ENCODE data around the gene GNB2. TPM values are rescaled to one million over a fixed set of nuclear protein-coding genes. Genes with fewer than 3 reads are reported as not detected.
A peak's percentile ranks its signal among the peaks of the same experiment; 100 is the strongest.

Gene GNB2
- total and polyA plus RNA-seq, 2 of the 13 experiments (the other 11 are each of a cell fraction or from before 2014, with no cell fraction given): 48.3 to 67.1 TPM

DNA sequence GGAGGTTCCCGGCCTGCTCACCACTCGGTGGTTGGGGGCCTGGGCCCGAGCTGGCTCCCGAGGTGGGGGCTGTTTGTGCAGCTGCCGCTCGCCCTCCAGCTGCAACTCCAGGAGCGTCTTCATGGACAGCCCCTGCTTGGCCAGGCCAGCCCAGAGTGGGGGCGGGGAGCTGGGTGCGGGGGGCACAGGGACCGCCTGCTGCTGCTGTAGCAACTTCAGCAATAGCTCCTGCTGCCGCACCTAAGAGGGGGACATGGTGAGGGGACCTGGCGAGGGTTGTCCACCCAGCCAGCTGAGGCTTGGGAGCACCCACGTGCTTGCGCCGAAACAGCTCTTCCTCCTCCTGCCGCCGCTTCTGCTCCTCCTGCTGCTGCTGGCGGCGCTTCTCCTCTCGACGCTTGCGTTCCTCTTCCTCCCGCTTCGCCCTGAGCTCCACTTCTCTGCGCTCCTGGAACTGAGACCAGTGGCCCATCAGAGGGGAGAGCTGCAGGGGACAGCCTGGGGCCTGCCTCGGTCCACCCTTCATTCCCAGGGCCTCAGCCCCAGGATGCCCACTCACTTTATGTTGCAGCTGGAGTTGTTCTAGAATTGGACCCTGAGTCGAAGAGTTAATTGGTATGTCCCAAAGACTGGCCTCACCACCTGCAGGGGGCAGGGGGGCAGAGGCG is 9.6 kb downstream of the GNB2 start:
- in situ Hi-C loops (cut with HindIII; ENCODE audit: extremely low pct_ligation_motif_present, low pct_unique_long_range_greater_than_20kb): no loop called here
- ChIA-PET CTCF (ENCODE audit: low intra/inter-chr PET ratio, low total read pairs) (no interaction called here), POLR2A (interaction anchor here (0.7 to 1.9 kb wide), 4 partner anchors 41 to 97 kb away, joined by 3 to 6 read pairs (median 4); partner anchors contain the start of genes FBXO24, LRCH4 and MOSPD3)
- Histone ChIP-seq H3K9ac (ENCODE audit: insufficient read depth, low read depth, low read length) (no peak overlapping the region), H4K20me1 (ENCODE audit: insufficient read depth, low read length) (peaks cover 4% of the 10 kb centered on the region; the same call in 1 of the 2 replicates), H3K4me3 (replicated peaks in 1 of 3; ENCODE audit: insufficient read depth in 1 of 3, low read depth in 2 of 3, low read length in 3 of 3) (no peak overlapping the region), H3K4me2 (ENCODE audit: low read depth, low read length) (no peak overlapping the region), H3K27ac (ENCODE audit: extremely low read length, insufficient read depth, low read length) (no peak overlapping the region), H3K79me2 (ENCODE audit: insufficient read depth, low read length) (no peaks in the 10 kb centered on the region), H3K27me3 (ENCODE audit: control insufficient read depth in 1 of 2, insufficient read depth in 2 of 2, low read length in 2 of 2) (no peaks in the 10 kb centered on the region), H3K36me3 (replicated peaks in 1 of 2; ENCODE audit: control insufficient read depth in 1 of 2, insufficient read depth in 2 of 2, low read length in 2 of 2) (peaks cover 44 to 62% of the 10 kb centered on the region in 2 experiments), H2AFZ (ENCODE audit: low read length) (no peak overlapping the region), H3K9me3 (ENCODE audit: low read length) (no peaks in the 10 kb centered on the region), H3K4me1 (ENCODE audit: insufficient read depth, low read length) (peaks cover 21% of the 10 kb centered on the region)
- DNase-seq (ENCODE audit: low spot score) (no peak), ATAC-seq (no peak), FAIRE-seq (no peak)
- TF ChIP-seq RBFOX2 (IDR thresholded peaks at IDR 0.05; ENCODE audit: low read depth, low read length) (peak; percentile 19; the same call in 1 of the 2 replicates), MED1 (CRISPR knock-in tag; IDR thresholded peaks at IDR 0.05) (no peak), AGO2 (optimal IDR thresholded peaks at IDR 0.05; ENCODE audit: low read depth, low read length) (no peak), ZNF274 (CRISPR knock-in tag; IDR thresholded peaks at IDR 0.05) (no peak)
- intact Hi-C loops (cut with micrococcal nuclease; ENCODE audit: unreplicated experiment): no loop called here
- no TSS peak for BruUV-seq (replicated peaks)
- 95% methylated on average over 16 of the region's 28 CpGs for WGBS (ENCODE audit: low lambda C conversion rate)

GRCh38 chr7:100683659-100684533 is 10.4 kb downstream of the GNB2 start:
- FAIRE-seq (no peak), DNase-seq (ENCODE audit: low spot score) (no peak), ATAC-seq (no peak)
- no peaks in the 10 kb centered on the region for H3K9me3 ChIP-seq (ENCODE audit: low read length)
- in situ Hi-C loops (cut with HindIII; ENCODE audit: extremely low pct_ligation_motif_present, low pct_unique_long_range_greater_than_20kb) (no loop called here), intact Hi-C loops (cut with micrococcal nuclease; ENCODE audit: unreplicated experiment) (no loop called here)
- WGBS (ENCODE audit: low lambda C conversion rate): 95% methylated on average over 10 of the region's 37 CpGs
- no peak overlapping the region for H3K4me3 ChIP-seq (replicated peaks in 1 of 3; ENCODE audit: insufficient read depth in 1 of 3, low read depth in 2 of 3, low read length in 3 of 3)
- no peak overlapping the region for H3K4me2 ChIP-seq (ENCODE audit: low read depth, low read length)
- peaks cover 45 to 66% of the 10 kb centered on the region in 2 experiments for H3K36me3 ChIP-seq (replicated peaks in 1 of 2; ENCODE audit: control insufficient read depth in 1 of 2, insufficient read depth in 2 of 2, low read length in 2 of 2)
- H2AFZ ChIP-seq (ENCODE audit: low read length): no peak overlapping the region
- H3K27ac ChIP-seq (ENCODE audit: extremely low read length, insufficient read depth, low read length): no peak overlapping the region
- peaks cover 8% of the 10 kb centered on the region; the same call in 1 of the 2 replicates for H4K20me1 ChIP-seq (ENCODE audit: insufficient read depth, low read length)
- peaks cover 14% of the 10 kb centered on the region for H3K4me1 ChIP-seq (ENCODE audit: insufficient read depth, low read length)
- TF ChIP-seq AGO2 (optimal IDR thresholded peaks at IDR 0.05; ENCODE audit: low read depth, low read length) (peak; percentile 68), SAFB2 (CRISPR knock-in tag; IDR thresholded peaks at IDR 0.05; ENCODE audit: borderline replicate concordance, low read depth) (no peak), POLR2A (IDR thresholded peaks at IDR 0.05; ENCODE audit: insufficient read depth in 1 of 2, low read depth in 2 of 2, low read length in 2 of 2) (peak in 1 of 2 experiments; percentile 4; a peak in 1 of 4 replicates), PITX1 (CRISPR knock-in tag; IDR thresholded peaks at IDR 0.05) (no peak)
- POLR2A ChIA-PET: interaction anchor here (1.4 kb wide), 2 partner anchors 41 to 98 kb away, joined by 3 to 6 read pairs; partner anchors contain the start of genes FBXO24 and LRCH4
- no peak overlapping the region for H3K9ac ChIP-seq (ENCODE audit: insufficient read depth, low read depth, low read length)
- H3K27me3 ChIP-seq (ENCODE audit: control insufficient read depth in 1 of 2, insufficient read depth in 2 of 2, low read length in 2 of 2): no peaks in the 10 kb centered on the region
- BruUV-seq (replicated peaks): no TSS peak
- CTCF ChIA-PET (ENCODE audit: low intra/inter-chr PET ratio, low total read pairs): no interaction called here
- H3K79me2 ChIP-seq (ENCODE audit: insufficient read depth, low read length): peaks cover 4% of the 10 kb centered on the region
